ENCODE results near the gene EEF2KMT.

Gene EEF2KMT

GRCh38 chr16:5041600-5042133 is 55.9 kb downstream of the EEF2KMT start:
- DNase-seq (ENCODE audit: low read depth in 2 of 2): no peak

GRCh38 chr16:5040451-5040850 is 57.1 kb downstream of the EEF2KMT start:
- no peak for DNase-seq (ENCODE audit: low read depth in 2 of 2)

- no peak for DNase-seq (ENCODE audit: low read depth in 2 of 2)
Measured at GRCh38 chr16:5036228-5037156, 61.1 kb downstream of the EEF2KMT start.

- no peak for DNase-seq (ENCODE audit: low read depth in 2 of 2)
Measured at GRCh38 chr16:5035909-5036227, 61.7 kb downstream of the EEF2KMT start.
